SU-DHL-6 (cell line): ENCODE results near the gene AFAP1L1.

Experiments
- EZH2phosphoT487 ChIP-seq: fragments of 200-600 bp; sonication (generic), shearing (Covaris generic); conservative IDR thresholded peaks from 2 replicates; pipeline ENCODE4 v1.6.1; 2018; ENCODE audit warnings: mild to moderate bottlenecking, antibody characterized with exemption, low read length, moderate library complexity, mixed read lengths
- TF ChIP-seq, protein P1 (sequence below): fragments of 200-600 bp; sonication (generic); IDR thresholded peaks from one replicate; pipeline ENCODE4 v1.5.1; 2017; ENCODE audit warnings: antibody characterized with exemption, mild to moderate bottlenecking, low read length, moderate library complexity; ENCODE audit not compliant: insufficient read depth, poor library complexity, severe bottlenecking

GRCh38 chr5:149314571-149315111, 43.0 kb downstream of the AFAP1L1 start:
- TF ChIP-seq, protein P1, sequence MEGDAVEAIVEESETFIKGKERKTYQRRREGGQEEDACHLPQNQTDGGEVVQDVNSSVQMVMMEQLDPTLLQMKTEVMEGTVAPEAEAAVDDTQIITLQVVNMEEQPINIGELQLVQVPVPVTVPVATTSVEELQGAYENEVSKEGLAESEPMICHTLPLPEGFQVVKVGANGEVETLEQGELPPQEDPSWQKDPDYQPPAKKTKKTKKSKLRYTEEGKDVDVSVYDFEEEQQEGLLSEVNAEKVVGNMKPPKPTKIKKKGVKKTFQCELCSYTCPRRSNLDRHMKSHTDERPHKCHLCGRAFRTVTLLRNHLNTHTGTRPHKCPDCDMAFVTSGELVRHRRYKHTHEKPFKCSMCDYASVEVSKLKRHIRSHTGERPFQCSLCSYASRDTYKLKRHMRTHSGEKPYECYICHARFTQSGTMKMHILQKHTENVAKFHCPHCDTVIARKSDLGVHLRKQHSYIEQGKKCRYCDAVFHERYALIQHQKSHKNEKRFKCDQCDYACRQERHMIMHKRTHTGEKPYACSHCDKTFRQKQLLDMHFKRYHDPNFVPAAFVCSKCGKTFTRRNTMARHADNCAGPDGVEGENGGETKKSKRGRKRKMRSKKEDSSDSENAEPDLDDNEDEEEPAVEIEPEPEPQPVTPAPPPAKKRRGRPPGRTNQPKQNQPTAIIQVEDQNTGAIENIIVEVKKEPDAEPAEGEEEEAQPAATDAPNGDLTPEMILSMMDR = no peak
- TF ChIP-seq EZH2phosphoT487 = no peak
